Measurements from ENCODE around the gene C19orf25.
"Not testable (repeated sequence)": the region's sequence is repeated elsewhere in the genome, so short reads cannot be mapped to it uniquely, and the experiment has no call there.

The C19orf25 gene

DNA sequence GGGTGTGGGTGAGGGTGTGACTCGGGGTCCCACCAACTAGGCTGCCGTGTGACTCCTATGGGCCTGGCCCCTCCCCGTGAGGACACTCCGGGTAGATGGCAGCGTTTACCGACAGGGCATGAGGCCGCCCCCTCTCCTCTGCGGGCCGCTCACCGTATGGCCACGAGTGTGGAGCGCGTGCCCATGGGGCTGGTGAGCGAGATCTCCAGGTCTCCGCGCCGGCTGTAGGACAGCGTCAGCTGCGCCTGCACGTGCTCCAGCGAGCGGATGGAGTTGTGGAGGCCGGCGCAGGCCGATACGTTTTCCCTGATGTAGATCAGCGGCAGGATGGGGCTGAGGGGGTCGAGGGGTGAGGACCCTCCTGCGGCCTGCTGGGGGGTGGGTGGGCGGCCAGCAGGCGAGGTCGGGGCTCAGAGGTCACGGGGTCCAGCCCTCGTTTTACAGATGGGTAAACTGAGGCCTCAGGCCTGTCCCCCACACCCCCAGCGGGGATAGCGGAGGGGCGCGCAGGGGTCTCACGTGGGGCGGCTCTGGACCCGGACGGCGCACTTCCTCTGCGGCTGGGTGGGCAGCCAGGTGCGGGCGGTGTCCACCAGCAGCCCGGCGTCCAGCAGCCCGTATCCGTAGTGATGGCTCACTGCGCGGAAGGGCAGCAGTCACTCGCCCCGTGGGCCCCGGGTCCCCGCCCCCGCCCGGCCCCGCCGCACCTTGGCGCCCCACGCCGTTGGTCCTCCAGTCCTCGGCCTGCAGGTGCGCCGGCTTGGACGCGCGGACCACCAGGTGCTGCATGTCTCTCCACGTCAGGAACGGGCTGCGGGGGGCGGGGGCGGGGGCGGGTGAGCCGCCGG lies 4.3 kb upstream of the C19orf25 start:
- H3K4me3 Mint-ChIP-seq = no peak overlapping the region
- H3K27ac Mint-ChIP-seq = no peak overlapping the region
- no peaks in the 10 kb centered on the region for H3K9me3 Mint-ChIP-seq
- H3K27me3 Mint-ChIP-seq = peaks cover 14% of the 10 kb centered on the region
- H3K36me3 Mint-ChIP-seq = peaks cover 2% of the 10 kb centered on the region
- peaks cover 13% of the 10 kb centered on the region for H3K4me1 Mint-ChIP-seq
- DNase-seq = no peak
- CTCF ChIA-PET = no interaction called here

DNA sequence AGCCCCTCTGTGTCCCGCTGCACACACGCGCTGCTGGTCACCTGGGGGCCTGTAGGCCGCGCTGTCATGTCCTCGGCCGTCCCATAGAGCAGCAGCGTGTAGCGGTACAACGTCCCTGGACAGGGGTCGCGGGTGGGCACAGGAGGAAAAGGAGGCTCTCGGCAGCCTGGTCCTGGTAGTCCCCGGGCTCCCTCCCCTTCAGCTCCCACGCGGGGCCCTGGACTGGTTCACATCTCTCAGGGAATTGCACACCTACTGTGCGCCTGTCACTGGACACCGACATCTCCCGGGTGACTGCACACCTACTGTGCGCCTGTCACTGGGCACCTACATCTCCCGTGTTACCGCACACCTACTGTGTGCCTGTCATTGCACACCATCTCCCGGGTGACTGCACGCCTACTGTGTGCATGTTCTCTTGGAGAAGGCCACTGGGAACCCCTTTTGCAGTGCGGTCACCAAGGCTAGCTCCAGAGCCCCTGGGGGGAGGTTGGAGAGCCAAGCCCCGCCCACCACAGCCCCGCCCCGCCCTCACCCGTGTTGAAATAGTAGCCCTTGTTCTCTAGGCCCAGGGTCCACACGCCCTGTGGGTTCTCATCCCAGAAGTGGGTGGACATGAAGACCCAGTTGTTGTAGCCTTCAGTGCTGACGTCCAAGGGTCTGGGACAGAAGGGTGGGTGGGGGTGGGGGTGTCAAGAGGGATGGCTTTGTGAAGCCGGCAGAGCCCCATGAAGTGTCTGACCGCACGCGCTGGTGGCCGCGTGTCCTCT lies 3.5 kb upstream of the C19orf25 start:
- no peak overlapping the region for H3K4me3 Mint-ChIP-seq
- DNase-seq = no peak
- no peaks in the 10 kb centered on the region for H3K9me3 Mint-ChIP-seq
- H3K27ac Mint-ChIP-seq = no peak overlapping the region
- H3K27me3 Mint-ChIP-seq = peaks cover 14% of the 10 kb centered on the region
- H3K36me3 Mint-ChIP-seq = peaks cover 2% of the 10 kb centered on the region
- CTCF ChIA-PET = no interaction called here
- peaks cover 19% of the 10 kb centered on the region for H3K4me1 Mint-ChIP-seq

DNA sequence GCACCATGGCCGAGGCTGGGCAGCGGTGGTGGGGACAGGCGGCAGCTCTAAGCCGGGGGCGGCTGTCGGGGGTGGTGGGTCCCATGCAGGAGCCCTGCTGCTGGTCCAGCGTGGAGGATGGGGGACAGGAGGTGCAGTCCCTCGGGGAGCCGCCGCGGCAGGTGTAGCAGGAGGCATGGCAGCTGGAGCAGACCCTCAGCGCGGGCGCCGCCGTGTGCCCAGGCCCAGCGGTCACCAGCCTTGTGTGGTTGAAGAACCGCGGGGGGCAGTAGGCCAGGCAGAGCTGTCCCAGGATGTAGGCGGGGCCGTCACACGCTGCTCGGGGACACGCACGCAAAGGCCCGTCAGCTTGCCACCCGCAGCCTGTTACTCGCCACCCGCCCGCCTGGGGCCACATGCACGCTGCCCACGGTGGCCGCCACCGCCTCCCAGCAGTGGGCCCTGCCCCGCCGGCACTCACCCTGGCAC lies 2.9 kb upstream of the C19orf25 start:
- DNase-seq = no peak
- Mint-ChIP-seq H3K27me3 (peaks cover 14% of the 10 kb centered on the region), H3K4me1 (peaks cover 24% of the 10 kb centered on the region), H3K36me3 (peaks cover 6% of the 10 kb centered on the region), H3K27ac (no peak overlapping the region), H3K4me3 (no peak overlapping the region), H3K9me3 (no peaks in the 10 kb centered on the region)
- CTCF ChIA-PET = no interaction called here

GRCh38 chr19:1481224-1481892 lies 2.3 kb upstream of the C19orf25 start:
- Mint-ChIP-seq H3K9me3 (no peaks in the 10 kb centered on the region), H3K27ac (no peak overlapping the region), H3K4me3 (no peak overlapping the region), H3K4me1 (peaks cover 25% of the 10 kb centered on the region), H3K27me3 (peaks cover 14% of the 10 kb centered on the region), H3K36me3 (peaks cover 6% of the 10 kb centered on the region)
- CTCF ChIA-PET = no interaction called here
- no peak for DNase-seq

- Mint-ChIP-seq H3K27me3 (peaks cover 33% of the 10 kb centered on the region), H3K4me1 (peaks cover 29% of the 10 kb centered on the region), H3K4me3 (peak overlapping the region; percentile 41)
- not testable (repeated sequence) for H3K9me3 Mint-ChIP-seq, H3K27ac Mint-ChIP-seq, H3K36me3 Mint-ChIP-seq, DNase-seq
- CTCF ChIA-PET = interaction anchor here (0.7 kb wide), 1 partner anchor 301 kb away, joined by 3 read pairs; no protein-coding TSS in a partner anchor
These were observed 2.0 kb downstream of the C19orf25 start for GRCh38 chr19:1477056-1477455.

- Mint-ChIP-seq H3K4me3 (no peak overlapping the region), H3K9me3 (no peaks in the 10 kb centered on the region), H3K27me3 (peaks cover 40% of the 10 kb centered on the region), H3K27ac (no peak overlapping the region), H3K4me1 (peaks cover 39% of the 10 kb centered on the region), H3K36me3 (peaks cover 6% of the 10 kb centered on the region)
- no peak for DNase-seq
- CTCF ChIA-PET = interaction anchor here (1.2 kb wide), 1 partner anchor 27 kb away, joined by 4 read pairs; no protein-coding TSS in a partner anchor
These were observed 3.1 kb downstream of the C19orf25 start for GRCh38 chr19:1475751-1476437.

DNA sequence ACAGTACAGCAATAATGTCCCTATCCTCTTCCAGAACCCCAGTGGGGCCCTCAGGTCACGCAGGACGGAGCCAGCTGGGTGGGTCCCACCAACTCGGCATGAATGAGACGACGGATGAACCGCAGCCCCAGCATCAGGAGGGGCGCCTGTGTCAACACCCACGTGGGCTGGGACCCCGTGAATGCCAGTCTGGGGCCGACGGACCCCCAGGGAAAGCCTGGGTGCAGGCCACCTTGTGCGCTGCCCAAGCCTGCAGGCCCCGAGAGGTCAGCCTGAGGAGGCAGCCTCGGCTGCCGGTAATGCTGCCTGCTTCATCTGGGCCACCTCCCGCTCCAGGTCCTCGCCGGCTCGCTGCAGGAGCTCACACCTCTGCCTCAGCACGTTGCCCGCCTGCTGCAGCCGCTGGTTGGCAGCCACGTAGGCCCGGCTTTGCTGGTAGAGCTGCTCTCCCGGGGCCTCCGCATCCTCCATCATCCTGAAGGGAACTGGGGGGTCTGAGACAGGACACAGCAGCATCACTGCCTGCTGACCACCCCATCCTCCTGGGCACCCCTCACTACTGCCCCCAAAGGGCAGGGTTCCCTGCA lies 4.2 kb downstream of the C19orf25 start:
- peaks cover 6% of the 10 kb centered on the region for H3K36me3 Mint-ChIP-seq
- H3K27me3 Mint-ChIP-seq = peaks cover 45% of the 10 kb centered on the region
- H3K4me3 Mint-ChIP-seq = no peak overlapping the region
- H3K27ac Mint-ChIP-seq = no peak overlapping the region
- DNase-seq = no peak
- no peaks in the 10 kb centered on the region for H3K9me3 Mint-ChIP-seq
- peaks cover 39% of the 10 kb centered on the region for H3K4me1 Mint-ChIP-seq
- CTCF ChIA-PET = interaction anchor here (1.2 kb wide), 1 partner anchor 28 kb away, joined by 4 read pairs; no protein-coding TSS in a partner anchor

DNA sequence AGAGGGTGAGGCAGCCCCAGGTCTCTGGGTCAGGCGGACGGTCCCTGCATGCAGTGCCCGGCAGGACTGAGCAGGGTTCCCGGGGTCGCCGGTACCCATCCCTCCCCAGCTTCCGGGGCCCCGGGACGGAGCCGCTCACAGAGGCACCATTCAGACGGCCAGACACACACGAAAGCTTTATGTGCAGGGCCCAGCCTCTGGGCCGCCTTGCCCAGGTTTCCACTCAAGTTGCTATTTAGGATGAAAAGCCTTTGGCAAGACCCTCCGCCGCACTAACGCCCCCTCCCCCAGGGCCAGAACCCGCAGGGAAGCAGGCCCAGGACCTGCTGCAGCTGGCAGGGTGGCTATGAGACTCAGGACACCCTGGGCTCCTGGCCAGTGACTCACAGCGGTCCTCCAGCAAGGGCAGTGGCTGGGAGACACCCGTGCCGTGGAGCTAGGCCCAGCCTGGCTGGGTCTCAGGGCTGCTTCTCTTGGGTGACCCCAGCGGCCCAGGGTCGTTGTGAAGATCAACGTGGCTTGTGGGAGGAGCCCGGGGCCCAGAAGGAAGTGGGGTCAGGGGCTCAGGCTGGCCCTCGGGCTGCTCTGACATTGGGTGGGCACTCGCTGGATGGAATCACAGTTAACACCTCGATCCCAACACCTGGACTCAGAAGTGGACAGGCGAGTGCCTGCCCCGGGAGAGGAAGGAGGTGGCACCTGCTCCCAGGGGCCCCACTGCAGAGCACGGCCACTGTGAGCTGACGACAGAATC lies 4.8 kb downstream of the C19orf25 start:
- Mint-ChIP-seq H3K27me3 (peaks cover 44% of the 10 kb centered on the region), H3K27ac (no peak overlapping the region), H3K4me1 (peaks cover 33% of the 10 kb centered on the region), H3K9me3 (no peaks in the 10 kb centered on the region), H3K36me3 (peaks cover 6% of the 10 kb centered on the region), H3K4me3 (no peak overlapping the region)
- CTCF ChIA-PET = no interaction called here
- no peak for DNase-seq

- H3K27ac Mint-ChIP-seq = no peak overlapping the region
- H3K9me3 Mint-ChIP-seq = no peaks in the 10 kb centered on the region
- H3K27me3 Mint-ChIP-seq = peaks cover 50% of the 10 kb centered on the region
- H3K4me1 Mint-ChIP-seq = peaks cover 31% of the 10 kb centered on the region
- no peak for DNase-seq
- CTCF ChIA-PET = no interaction called here
- peaks cover 4% of the 10 kb centered on the region for H3K36me3 Mint-ChIP-seq
- H3K4me3 Mint-ChIP-seq = no peak overlapping the region
These were observed 5.7 kb downstream of the C19orf25 start for GRCh38 chr19:1473085-1473851.

- peaks cover 3% of the 10 kb centered on the region for H3K36me3 Mint-ChIP-seq
- H3K9me3 Mint-ChIP-seq = no peaks in the 10 kb centered on the region
- H3K27me3 Mint-ChIP-seq = peaks cover 58% of the 10 kb centered on the region
- H3K27ac Mint-ChIP-seq = no peak overlapping the region
- no peak for DNase-seq
- H3K4me3 Mint-ChIP-seq = no peak overlapping the region
- H3K4me1 Mint-ChIP-seq = peaks cover 26% of the 10 kb centered on the region
- CTCF ChIA-PET = interaction anchor here (0.7 kb wide), 1 partner anchor 27 kb away, joined by 3 read pairs; no protein-coding TSS in a partner anchor
These were observed 6.6 kb downstream of the C19orf25 start for GRCh38 chr19:1472231-1473084.

- CTCF ChIA-PET = interaction anchor here (0.6 kb wide), 1 partner anchor 205 kb away, joined by 3 read pairs; no protein-coding TSS in a partner anchor
- peak; percentile 45 for DNase-seq
- H3K4me3 Mint-ChIP-seq = no peak overlapping the region
These were observed 7.4 kb downstream of the C19orf25 start for GRCh38 chr19:1471515-1472160.

More at GRCh38 chr19:1471515-1472160, 7.4 kb downstream of the C19orf25 start:
- Mint-ChIP-seq H3K4me1 (peaks cover 21% of the 10 kb centered on the region), H3K27me3 (peaks cover 66% of the 10 kb centered on the region), H3K27ac (no peak overlapping the region), H3K9me3 (no peaks in the 10 kb centered on the region), H3K36me3 (no peaks in the 10 kb centered on the region)
